HT-29 (cell line): Measurements from ENCODE around the gene WBP2. TPM values are rescaled to one million over a fixed set of nuclear protein-coding genes. Genes with fewer than 3 reads are reported as not detected.
A peak's percentile ranks its signal among the peaks of the same experiment; 100 is the strongest.
"Not testable (repeated sequence)": the region's sequence is repeated elsewhere in the genome, so short reads cannot be mapped to it uniquely, and the experiment has no call there.

Experiments
- DNase-seq: peaks from one replicate; pipeline ENCODE4 v3.0.0-alpha.2; 2015; ENCODE audit warnings: low spot score
- total RNA-seq: library from RNA; depleted of rRNA; stranded (reverse); fragments of >200 nt; shearing (Covaris generic); gene quantifications from 2 replicates; pipeline ENCODE4 v1.2.3, GENCODE V29; 2014

The WBP2 gene
- total RNA-seq, 1 experiment from 2014 or later, result 30.9 TPM

DNA sequence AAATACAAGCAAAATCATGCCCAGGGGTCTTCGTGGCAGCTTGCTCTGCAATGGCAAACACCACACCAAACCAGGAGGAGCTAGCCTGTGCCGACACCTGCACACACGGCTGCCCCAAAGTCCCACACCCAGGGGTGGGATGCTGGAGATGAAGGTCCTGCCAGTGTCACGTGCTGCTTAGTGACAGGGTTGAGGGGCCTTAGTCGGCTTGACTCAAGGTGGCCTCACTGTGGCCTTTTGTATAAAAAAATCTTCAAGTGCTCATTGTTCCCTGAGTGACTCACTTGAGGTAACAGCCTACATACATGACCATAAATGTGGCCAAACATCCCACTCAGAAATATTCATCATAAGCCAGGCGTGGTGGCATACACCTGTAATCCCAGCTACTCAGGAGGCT lies 34.3 kb upstream of the WBP2 start:
- no peak for DNase-seq

DNA sequence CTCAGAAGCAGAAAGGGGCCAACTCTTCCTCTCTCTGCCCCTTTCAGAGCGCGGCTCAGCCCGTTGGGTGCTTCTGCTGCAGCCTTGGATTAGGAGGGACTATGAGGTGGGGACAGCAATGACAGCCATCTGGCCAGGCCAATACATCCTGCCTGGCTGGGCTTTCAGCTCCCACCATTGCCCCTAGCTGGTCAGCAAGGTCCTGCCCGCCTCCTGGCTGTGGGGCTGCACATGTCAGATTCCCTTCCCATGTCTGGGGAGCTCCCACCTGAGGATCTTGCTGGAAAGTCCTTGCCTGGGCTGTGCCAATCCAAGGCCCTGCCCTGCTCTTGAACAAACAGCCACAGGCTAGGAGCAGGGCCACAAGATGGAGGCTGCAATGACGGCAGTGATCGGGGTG lies 33.3 kb upstream of the WBP2 start:
- DNase-seq, result no peak

DNA sequence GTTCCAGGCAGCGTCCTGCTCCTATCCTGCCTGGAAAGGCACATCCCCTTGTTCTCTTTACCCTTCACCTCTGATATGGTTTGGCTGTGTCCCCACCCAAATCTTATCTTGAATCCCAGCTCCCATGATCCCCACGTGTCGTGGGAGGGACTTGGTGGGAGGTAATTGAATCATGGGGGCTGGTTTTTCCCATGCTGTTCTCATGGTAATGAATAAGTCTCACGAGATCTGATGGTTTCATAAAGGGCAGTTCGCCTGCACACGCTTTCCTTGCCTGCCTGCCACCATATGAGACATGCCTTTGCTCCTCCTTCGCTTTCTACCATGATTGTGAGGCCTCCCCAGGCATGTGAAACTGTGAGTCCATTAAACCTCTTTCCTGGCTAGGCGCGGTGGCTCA lies 30.7 kb upstream of the WBP2 start:
- DNase-seq, result not testable (repeated sequence)

DNA sequence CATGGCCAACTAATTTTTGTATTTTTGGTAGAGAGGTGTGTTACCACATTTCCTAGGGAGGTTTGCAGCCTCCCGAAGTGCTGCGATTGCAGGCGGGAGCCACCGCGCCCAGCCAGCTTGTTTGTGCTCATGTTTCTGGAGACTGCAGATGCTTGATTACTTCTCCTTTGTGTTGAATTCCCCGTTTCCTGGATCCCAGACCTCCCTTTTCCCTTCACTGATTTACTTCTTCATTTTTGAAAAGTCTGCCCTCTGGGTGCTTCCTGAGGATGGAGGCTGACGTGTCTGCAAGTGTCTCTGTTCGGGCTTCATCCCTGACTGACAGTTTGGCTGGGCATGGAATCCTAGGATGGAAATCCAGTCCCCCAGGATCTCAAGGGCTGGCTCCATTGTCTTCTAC lies 30.3 kb upstream of the WBP2 start:
- no peak for DNase-seq

DNA sequence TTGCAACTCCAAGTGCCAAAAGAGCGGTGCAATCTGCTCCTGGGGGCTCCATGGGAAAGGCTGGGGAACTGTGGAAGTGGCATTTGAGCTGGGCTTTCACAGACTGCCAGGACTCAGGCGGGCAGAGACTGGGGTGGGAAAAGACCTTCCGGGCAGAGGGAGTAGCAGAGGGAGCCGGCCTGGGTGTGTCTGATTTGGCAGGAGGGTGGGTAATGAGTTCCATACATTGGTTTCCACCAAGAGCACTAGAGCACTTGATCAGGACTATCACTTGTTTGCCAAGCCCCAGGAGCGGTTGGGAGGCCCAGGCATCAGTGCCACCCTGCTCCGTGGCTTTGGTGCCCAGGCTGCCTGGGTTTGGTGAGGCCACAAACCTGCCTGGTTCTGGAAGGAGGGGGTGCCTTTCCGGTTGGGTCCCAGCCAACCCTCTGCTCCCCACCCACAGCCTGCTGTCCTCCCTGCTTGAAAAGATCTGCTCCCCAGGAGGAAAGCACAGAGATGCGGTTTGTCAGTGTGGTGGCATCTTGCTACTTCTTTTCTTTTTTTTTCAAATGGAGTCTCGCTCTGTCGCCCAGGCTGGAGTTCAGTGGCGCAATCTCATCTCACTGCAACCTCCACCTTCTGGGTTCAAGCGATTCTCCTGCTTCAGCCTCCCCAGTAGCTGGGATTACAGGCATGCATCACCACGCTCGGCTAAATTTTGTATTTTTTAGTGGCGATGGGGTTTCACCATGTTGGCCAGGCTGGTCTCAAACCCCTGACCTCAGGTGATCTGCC lies 26.7 kb upstream of the WBP2 start:
- no peak for DNase-seq

DNA sequence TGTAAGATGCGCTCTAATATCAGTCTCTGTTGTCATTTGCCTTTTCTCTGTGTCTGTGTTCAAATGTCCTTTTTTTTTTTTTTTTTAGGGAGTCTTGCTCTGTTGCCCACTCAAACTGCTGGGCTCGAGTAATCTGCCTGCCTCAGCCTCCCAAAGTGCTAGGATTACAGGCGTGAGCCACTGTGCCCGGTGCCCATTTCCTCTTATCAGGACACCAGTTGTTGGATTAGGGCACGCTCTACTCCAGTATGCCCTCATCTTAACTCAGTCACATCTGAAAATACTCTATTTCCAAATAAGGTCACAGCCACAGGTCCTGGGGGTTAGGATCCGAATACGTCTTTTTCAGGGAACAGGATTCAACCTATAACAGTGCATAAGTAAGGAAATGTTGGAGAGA lies 25.1 kb upstream of the WBP2 start:
- no peak for DNase-seq

DNA sequence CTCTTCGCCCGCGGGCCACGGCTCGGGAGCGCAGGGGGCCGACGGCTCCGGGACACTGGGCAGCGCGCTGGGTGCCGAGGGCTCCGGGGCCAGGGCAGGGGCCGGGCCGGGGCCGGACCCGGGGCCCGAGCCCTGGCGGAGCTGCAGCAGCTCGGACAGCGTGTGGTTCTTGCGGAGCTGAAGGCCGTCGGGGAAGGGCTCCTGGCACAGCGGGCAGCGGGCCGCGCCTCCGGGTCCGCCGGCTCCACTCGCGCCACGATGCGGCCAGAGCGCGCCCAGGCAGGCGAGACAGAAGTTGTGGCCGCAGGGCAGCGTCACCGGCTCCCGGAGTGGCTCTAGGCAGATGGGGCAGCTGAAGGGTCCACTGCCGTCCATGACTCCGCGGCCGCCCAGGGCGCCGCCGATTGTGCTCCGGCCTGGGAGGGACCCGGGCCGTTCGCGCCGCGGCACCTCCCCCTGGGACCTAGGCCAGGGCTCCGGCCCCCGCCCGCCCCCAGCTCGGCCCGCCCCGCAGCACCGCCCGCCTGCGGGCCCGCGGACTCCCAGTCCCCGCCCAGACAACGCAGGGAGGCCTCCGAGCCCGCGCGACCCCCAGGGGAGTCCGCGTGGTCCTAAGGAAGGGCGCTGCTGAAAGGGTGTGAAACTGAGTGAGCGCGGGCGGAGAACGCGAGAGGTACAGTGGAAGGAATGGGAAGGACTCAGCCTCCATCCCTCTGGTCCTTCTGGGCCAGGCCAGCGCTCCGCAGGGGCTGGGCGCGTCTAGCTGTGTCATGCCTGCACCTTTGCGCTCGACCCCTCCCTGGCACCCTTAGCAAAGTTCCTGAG lies 23.3 kb upstream of the WBP2 start, which contains the start of gene TRIM47:
TRIM47 (minus strand) TSS at position 408 of the 825 bp plus-strand sequence; CDS start at position 375, 33 bp downstream.
- DNase-seq, result peak; percentile 60

DNA sequence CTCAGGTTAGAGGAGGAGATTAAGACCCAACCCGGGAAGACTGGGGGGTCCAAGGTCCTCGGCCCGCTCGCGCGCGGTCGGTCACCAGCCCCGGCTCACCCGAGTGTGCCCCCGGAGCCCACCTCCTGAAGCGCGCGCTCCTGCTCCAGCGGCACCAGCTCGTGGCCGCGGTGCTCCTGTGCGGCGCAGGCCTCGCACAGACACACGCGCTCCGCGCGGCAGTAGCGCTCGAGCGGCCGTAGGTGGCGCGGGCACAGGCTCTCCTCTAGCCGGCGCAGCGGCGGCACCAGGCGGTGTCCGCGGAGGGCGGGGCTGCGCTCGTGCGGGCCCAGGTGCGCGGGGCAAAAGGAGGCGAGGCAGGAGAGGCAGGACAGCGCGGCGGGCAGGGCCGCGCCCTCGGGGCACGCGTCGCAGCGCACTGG lies 22.6 kb upstream of the WBP2 start:
- peak; percentile 82 for DNase-seq

DNA sequence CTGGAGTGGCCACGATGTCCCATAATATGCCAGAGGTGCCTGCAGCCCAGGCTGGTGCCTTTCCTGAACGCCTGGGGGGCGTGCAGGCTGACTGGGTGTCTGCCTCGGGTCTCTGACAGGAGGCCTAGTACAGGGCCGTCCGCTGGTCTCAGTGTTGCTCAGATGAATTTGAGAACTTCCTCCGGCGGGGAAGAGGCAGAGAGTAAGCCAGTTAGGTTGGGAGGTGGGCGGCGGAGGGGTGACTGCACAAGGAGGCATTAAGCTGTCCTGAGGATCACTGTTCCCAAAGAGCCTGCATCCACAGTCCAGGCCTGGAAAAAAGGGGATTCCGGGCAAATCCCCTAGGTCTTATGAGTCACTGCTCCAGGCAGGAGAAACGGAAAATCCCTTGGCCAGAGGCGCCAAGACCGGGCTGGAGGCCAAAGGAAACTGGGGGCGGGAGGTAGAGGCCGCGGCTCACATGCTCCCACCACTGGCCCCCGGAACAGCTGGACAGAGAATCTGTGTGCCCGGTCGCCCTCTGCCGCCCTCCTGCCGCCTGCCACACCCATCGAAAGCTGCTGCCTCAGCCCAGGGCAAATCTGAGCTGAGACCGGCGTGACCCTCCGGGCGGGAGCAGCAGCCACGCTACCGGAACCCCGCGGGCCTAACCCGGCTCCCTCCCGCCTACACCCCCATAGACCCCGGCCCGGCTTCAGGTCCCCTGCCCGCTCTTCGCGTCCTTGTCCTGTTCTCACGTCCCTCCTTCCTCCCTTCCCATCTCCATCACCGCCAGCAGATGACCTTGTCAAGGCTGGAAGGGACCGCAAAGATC lies 22.0 kb upstream of the WBP2 start:
- DNase-seq, result peak; percentile 61

DNA sequence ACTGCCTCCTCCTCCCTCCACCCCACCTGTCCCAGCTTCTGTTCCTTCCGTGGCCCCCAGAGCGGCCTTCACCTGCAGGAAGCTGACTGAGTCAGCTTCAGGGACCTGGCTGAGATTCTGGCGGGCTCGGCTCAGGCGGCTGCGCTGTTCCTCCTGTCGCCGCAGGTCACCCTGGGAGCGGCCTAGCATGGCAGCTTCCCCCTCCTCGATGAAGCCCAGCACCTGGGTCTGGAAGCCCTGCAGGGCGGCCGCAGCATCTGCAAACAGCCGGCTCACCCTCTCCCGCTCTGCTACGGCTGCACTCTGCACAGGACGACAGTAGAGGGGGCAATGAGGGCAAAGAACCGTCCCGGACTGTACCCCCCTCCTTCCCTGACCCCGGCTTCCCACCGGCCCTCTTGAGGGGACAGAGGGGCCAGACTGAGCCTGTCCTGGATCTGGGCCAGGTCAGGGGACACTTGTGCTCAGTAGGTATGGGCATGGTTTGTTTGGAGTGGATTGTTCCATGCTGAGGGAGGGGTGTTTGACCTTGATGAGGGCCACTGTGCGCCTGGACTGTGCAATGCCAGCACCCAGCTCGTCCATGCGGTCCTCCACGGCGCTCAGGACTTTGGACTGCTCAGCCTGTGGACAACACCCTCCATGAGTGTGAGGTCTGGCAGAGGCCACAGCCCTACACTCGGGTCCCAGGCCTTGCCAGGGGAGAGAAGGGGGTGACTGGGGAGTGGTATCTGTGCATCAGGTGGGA lies 21.2 kb upstream of the WBP2 start:
- peak; percentile 88 for DNase-seq

DNA sequence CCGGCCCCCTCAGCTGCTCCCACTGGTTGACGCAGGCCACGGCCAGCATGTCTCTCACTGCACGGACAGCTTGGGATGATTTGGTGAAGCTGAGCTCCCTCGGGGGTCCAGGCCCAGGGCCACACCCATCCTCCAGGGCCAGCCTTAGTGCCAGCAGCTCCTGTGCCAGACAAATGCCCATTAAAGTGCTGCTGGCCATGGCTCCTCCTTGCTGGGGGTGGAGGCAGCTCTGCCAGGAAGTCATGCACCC lies 20.7 kb upstream of the WBP2 start:
- DNase-seq, result no peak

DNA sequence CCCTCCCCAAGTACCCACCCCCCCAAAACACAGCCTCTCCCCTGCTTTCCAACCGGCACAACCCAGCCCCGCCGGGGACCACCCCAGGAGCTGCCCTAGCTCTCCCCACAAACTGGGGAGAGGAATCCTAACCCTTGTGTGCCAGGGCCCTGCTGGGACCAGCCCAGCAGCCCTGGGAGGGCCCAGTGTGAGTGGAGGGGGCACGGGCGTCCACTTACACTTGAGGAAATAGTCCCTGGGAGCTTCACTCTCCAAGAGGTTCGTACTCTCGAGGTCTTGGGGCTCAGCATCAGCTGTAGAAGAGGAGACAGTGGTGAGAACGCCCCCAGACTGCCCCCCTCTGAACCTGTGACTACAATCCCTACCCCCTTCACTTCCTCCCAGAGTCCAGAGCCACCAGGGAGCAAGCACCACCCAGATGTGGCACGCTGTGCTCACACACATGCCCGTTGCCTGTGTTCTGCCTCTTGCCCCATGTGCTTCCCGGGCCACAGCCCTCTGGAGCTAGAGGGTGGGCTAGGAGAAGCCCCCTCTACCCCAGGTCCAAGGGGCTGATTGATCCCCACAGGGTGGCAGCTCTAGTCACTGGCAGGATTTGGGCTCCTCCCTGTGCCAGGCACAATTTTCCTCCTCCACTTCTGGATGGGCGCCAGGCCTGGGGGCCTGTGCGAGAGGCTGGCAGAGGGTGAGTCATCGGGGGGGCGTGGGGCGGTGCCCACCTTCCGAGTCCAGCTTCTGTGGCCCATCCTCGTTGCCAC lies 20.2 kb upstream of the WBP2 start:
- peak; percentile 71 for DNase-seq

DNA sequence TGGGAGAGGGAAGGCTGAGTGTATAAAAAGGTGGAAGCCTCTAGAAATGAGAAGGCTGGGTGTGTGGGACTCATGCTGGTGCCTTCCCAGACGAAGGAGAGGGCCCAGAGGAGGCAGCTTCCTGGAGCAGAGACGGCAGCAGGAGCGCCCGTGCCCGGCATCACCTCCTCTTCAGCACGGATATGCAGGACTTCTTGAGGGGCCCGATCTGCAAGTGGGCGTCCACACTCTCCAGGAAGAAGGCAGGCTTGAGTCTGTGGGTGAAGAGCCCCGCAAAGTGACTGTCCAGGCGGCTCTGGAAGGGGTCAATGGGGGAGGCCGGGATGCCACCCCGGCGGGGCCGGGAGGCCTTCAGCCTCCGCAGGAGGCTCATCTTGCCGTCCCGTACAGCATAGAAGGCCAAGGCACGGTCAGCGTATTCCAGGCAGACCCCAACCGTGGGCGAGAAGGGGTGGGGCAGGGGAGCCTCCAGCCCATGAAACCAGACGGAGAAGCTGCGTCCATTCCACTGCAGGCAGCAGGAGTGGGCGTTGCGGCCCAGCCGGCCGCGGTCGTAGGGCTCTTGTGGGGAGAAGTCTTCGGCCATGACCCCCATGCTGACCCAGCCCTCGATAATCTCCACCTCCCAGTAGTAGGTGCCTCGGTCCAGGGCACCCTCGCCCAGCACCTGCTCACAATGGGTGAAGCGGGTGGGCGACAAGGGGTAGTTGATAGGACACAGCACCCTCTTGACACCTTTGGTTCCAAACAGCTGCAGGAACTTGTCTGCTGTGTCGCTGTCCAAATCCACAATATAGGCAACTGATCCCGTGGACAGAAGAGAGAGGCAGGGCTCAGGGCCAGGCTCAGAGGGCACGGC lies 19.4 kb upstream of the WBP2 start:
- no peak for DNase-seq

DNA sequence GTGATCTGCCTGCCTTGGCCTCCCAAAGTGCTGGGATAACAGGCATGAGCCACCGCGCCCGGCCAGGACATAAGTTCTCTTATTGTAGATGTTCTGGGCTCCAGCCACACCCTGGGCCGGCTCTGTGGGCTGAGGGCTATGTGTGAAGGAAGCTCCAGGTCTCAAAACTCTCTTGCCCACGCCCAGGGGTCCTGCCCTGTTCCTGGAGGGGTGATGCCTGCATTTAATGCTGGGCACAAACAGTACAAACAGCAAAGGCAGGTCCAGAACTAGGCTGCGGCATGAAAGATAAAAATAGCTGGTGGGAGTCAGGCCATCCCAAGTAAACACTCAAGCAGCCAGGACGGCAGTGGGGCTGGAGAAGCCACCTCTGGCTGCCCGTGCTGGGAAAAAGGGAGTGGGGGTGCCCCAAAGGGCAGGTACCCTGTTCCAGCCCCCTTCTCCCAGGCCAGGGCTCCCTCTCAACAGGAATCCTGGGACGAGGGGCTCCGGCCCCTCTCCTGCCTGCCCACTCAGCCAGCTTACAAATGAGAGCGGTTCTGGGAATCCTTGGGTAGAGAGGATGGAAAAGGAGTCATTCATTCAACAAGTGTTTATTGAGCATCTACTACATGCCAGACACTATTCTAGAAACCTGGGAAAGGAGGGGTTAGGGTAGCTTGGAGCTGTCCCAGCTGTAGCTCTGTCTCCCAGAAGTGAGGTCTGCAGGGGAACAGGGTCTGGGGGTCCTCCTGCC lies 18.6 kb upstream of the WBP2 start:
- no peak for DNase-seq

DNA sequence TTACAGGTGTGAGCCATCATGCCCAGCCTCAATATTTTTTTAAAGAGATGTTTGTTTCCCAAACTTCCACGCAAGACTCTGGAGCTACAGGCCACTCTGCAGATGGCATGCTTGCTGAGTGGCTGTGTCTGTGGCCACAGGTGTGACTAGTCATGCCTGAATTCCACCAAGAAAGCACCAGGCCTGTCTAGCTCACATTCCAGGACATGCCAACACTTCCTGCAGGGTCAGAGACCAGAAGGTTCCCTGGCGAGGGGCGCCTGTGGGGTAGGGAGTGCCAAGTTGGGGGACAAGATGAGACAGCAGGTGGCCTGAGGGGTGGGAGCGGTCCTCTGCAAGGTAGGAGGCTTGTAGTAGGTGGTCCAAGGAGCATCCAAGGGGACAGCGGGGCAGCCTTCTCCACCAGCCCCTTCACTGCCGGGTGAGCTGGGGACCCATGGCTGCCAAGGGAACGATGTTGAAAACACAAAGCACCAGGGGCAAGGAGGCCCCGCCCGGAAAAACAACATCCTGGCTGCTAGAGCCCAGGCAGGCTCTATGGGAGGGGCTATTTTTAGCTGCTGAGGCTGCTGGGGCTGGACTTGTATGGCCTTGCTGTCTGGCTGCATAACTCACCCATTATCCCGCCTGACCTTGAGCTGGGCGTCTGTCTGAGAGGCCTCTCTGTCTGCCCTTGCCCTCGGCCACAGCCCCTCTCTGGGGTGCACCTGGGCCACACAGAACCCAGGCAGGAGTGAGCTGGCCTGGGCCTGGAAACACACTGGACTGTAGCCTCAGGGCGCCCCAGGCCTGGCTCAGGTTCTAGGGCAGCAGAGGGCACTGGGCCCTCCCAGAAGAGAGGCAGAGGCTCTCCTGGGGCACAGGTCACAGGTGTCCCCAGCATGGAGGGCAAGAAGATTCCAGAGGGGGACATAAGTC lies 17.6 kb upstream of the WBP2 start:
- DNase-seq, result peak; percentile 86

DNA sequence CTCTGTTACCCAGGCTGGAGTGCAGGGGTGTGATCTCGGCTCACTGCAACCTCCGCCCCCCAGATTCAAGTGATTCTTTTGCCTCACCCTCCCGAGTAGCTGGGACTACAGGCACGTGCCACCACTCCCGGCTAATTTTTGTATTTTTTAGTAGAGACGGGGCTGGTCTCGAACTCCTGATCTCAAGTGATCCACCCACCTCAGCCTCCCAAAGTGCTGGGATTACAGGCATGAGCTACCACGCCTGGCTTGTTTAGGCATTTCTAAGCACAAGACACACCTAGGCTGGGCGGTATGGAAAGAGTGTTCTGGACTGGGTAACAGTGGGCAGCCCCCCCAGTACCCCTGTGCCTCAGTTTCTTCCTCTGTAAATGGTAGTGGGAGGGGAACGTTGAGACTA lies 15.1 kb upstream of the WBP2 start:
- not testable (repeated sequence) for DNase-seq

DNA sequence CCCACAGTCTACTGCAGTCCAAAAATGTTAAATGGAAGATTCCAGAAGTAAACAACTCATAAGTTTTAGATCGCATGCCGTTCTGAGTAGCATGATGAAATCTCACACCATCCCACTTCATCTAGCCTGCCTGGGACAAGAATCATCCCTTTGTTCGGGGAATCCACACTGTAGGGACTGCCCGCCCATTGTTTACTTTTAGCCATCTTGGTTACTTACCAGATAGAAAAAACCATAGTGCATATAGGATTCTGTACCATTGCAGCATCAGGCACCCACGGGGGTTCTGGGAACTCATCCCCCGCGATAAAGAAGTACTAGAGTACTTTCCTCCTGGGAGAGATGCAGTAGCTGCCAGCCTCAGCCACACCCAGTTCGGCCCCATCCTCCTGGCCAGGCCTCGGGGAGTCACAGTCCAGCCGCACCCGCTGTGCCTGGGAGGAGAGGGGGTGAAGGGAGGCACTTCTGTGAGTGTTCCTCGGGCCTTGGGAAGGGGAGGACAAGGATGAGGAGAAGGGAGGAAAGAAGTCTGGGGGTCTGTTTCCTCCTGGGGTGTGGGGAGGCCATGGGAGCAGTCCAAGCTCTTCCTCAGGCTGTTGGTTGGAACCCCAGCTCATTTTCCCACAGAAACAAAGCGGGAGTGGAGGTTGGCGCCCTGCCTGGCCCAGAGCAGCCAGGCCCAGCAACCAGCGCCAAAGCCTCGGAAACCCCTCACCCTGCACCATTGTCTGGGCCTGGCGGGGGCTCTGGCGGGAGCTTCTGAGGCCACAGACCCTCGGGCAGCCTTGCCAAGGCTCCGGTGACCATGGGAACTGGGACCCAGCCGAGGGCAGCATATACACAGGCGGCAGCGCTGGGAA lies 14.4 kb upstream of the WBP2 start:
- DNase-seq, result peak; percentile 56
